Loucy (cell line): ENCODE measurements around the gene TRIM67.

Source experiments
- EZH2phosphoT487 ChIP-seq: fragments of 200-600 bp; IDR thresholded peaks from 2 replicates; pipeline ENCODE4 v1.6.1; 2018; ENCODE audit warnings: antibody characterized with exemption, mild to moderate bottlenecking, moderate library complexity, borderline replicate concordance
- TF ChIP-seq, protein P1 (sequence below): fragments of 200-600 bp; sonication (generic); conservative IDR thresholded peaks from 2 replicates; pipeline ENCODE4 v1.5.1; 2014; ENCODE audit warnings: mild to moderate bottlenecking, antibody characterized with exemption, low read length

DNA sequence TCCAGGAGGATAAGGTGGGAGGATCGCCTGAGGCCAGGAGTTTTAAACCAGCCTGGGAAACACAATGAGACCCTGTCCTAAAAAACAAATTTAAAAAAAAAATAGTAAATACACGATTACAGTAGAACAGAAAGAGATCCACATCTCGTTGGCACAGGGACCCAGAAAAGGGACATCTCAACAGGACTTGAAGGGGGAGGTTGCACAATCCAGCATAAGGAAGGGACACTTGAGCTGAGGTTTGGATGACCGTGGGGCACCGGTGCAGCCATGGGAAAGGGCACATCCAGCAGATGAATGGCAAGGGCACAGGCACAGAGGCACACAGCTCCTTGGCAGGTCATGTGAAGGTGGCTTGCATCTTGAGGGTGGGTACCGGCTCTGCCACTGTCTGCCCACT lies 20.5 kb downstream of the TRIM67 start:
- TF ChIP-seq, protein P1, sequence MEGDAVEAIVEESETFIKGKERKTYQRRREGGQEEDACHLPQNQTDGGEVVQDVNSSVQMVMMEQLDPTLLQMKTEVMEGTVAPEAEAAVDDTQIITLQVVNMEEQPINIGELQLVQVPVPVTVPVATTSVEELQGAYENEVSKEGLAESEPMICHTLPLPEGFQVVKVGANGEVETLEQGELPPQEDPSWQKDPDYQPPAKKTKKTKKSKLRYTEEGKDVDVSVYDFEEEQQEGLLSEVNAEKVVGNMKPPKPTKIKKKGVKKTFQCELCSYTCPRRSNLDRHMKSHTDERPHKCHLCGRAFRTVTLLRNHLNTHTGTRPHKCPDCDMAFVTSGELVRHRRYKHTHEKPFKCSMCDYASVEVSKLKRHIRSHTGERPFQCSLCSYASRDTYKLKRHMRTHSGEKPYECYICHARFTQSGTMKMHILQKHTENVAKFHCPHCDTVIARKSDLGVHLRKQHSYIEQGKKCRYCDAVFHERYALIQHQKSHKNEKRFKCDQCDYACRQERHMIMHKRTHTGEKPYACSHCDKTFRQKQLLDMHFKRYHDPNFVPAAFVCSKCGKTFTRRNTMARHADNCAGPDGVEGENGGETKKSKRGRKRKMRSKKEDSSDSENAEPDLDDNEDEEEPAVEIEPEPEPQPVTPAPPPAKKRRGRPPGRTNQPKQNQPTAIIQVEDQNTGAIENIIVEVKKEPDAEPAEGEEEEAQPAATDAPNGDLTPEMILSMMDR: no peak
- no peak for TF ChIP-seq EZH2phosphoT487
